Measurements from ENCODE around the gene ATP9B. TPM values are rescaled to one million over a fixed set of nuclear protein-coding genes. Genes with fewer than 3 reads are reported as not detected.

ATP9B gene
- total and polyA plus RNA-seq, 8 donors, result 29.2 to 41.5 (median 38.3) TPM

DNA sequence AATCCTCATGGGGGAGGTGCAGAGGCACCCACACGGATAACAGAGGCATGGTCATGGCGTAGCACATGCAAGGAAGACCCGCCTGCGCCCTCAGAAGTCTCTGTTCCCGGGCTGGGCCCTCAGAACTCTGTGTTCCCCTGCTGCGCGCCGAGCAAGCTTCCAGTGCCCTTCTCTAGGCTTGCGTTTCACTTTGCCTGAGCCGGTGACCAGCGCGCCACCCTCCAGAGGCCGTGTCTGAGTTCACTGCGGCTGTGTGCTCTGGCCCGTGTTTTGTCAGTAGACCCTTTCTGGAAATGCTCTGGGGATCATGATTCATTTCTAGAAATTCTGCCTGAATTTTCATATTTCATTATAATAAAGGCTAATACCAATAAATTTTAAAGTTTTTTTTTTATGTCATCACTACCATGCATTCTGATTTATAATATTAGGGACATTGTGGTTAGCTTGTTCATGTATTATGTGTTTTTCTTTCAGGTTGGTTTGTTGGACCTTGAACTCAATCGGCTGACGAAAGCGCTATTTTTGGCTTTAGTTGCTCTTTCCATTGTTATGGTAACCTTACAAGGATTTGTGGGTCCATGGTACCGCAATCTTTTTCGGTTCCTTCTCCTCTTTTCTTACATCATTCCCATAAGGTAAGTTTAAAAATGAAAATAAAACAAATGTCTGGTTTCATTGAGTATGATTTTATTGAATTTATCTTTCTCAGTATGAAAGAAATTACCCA, 183.9 kb downstream of the ATP9B start:
- peaks cover 0 to 22% of the 10 kb centered on the region in 2 donors for H3K36me3 ChIP-seq
- H3K4me1 ChIP-seq, result no peaks in the 10 kb centered on the region
- intact Hi-C loops (cut with DNase I), result no loop called here
- no peak overlapping the region for H3K27ac ChIP-seq
- DNase-seq (no peak), ATAC-seq (no peak)
- H3K9me3 ChIP-seq, result no peaks in the 10 kb centered on the region
- no peaks in the 10 kb centered on the region for H3K27me3 ChIP-seq
- TF ChIP-seq CTCF (IDR thresholded peaks at IDR 0.05), result no peak
- no peak overlapping the region for H3K4me3 ChIP-seq

- DNase-seq (no peak), ATAC-seq (no peak)
- intact Hi-C loops (cut with DNase I), result no loop called here
- no peak for TF ChIP-seq CTCF (IDR thresholded peaks at IDR 0.05)
- H3K4me1 ChIP-seq, result no peaks in the 10 kb centered on the region
- no peaks in the 10 kb centered on the region for H3K27me3 ChIP-seq
- H3K4me3 ChIP-seq, result no peak overlapping the region
- peaks cover 0 to 28% of the 10 kb centered on the region in 2 donors for H3K36me3 ChIP-seq
- H3K27ac ChIP-seq, result no peak overlapping the region
- H3K9me3 ChIP-seq, result no peaks in the 10 kb centered on the region
Measured at GRCh38 chr18:79257480-79257879, 188.3 kb downstream of the ATP9B start.

DNA sequence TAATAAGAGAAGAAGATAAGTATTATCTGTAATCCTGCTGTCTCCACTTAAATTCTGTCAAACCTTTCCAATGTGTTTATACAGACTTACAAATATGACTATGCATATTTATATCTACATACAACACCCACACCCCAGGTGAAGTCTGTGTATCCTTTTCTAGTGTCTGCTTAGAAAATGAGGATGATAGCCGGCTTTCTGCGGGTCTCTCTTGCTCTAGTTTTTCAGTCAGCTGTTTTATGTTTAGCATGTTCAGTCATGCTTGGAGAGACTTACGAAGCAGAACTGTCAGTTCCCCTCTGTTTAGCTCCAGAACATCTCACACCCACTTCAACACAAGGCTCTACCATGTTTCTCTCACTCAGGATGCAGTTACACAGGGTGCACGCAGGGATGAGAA, 189.3 kb downstream of the ATP9B start:
- no peak overlapping the region for H3K4me3 ChIP-seq
- DNase-seq (no peak), ATAC-seq (no peak)
- H3K27me3 ChIP-seq, result no peaks in the 10 kb centered on the region
- no peak overlapping the region for H3K27ac ChIP-seq
- H3K4me1 ChIP-seq, result no peaks in the 10 kb centered on the region
- intact Hi-C loops (cut with DNase I), result no loop called here
- H3K36me3 ChIP-seq, result peaks cover 0 to 27% of the 10 kb centered on the region in 2 donors
- no peak for TF ChIP-seq CTCF (IDR thresholded peaks at IDR 0.05)
- no peaks in the 10 kb centered on the region for H3K9me3 ChIP-seq

- Histone ChIP-seq H3K36me3 (peaks cover 0 to 19% of the 10 kb centered on the region in 2 donors), H3K4me3 (no peak overlapping the region), H3K9me3 (no peaks in the 10 kb centered on the region), H3K4me1 (no peaks in the 10 kb centered on the region), H3K27ac (no peak overlapping the region), H3K27me3 (no peaks in the 10 kb centered on the region)
- intact Hi-C loops (cut with DNase I), result no loop called here
- DNase-seq, result no peak
- TF ChIP-seq CTCF (IDR thresholded peaks at IDR 0.05), result no peak
- ATAC-seq, result no peak
Measured at GRCh38 chr18:79259218-79259617, 190.0 kb downstream of the ATP9B start.

DNA sequence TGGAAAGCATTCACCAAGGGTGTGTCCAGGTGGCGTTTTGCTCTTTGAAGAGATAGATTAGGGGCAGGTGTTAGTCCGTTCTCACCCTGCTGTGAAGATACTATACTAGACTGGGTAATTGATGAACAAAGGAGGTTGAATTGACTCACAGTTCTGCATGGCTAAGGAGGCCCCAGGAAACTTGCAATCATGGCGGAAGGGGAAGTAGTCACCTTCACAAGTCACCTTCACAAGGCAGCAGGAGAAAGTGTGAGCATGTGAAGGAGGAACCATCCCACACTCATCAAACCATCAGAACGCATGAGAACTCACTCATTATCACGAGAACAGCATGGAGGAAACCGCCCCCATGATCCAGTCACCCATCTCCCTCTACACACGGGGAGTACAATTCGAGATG, 190.8 kb downstream of the ATP9B start:
- ATAC-seq, result no peak
- intact Hi-C loops (cut with DNase I), result no loop called here
- Histone ChIP-seq H3K36me3 (peaks cover 0 to 15% of the 10 kb centered on the region in 2 donors), H3K4me1 (no peaks in the 10 kb centered on the region), H3K27me3 (no peaks in the 10 kb centered on the region), H3K4me3 (no peak overlapping the region), H3K9me3 (no peaks in the 10 kb centered on the region), H3K27ac (no peak overlapping the region)
- DNase-seq, result no peak
- no peak for TF ChIP-seq CTCF (IDR thresholded peaks at IDR 0.05)
